ENCODE data around the gene RAB14.

Gene RAB14
- long read RNA-seq, full-length matches to known transcripts = 153 of 171 reads
- long read RNA-seq, partial matches to known transcripts = 5 of 171 reads
- long read RNA-seq, other reads (novel, unspliced or antisense) = 13 of 171 reads

- DNase-seq (ENCODE audit: low read depth in 1 of 2, low spot score in 1 of 2) = peak; percentile 96 to 99
- 0 out of 2 replicates have a peak, but pooled peaks have one; percentile 42 for TF ChIP-seq SPI1 (IDR thresholded peaks at IDR 0.05; ENCODE audit: borderline replicate concordance, low read depth)
- peak; percentile 62; the same call in 1 of the 2 replicates for TF ChIP-seq GABPA (IDR thresholded peaks at IDR 0.05; ENCODE audit: low read depth)
- no peak for TF ChIP-seq REST (IDR thresholded peaks at IDR 0.05; ENCODE audit: insufficient replicate concordance, low read depth)
- TF ChIP-seq POLR2AphosphoS5 (IDR thresholded peaks at IDR 0.05; ENCODE audit: low read depth) = peak; percentile 69
- peak; percentile 43 for TF ChIP-seq CTCF (IDR thresholded peaks at IDR 0.05; ENCODE audit: insufficient read depth, low read length)
- H3K4me3 ChIP-seq (replicated peaks; ENCODE audit: insufficient read depth, low read length) = peak within 1 kb of the TSS; percentile 87
- H3K27me3 ChIP-seq (ENCODE audit: insufficient read depth, poor library complexity, severe bottlenecking) = no peaks in the 10 kb centered on the region
- peak within 1 kb of the TSS; percentile 89 for H3K27ac ChIP-seq (replicated peaks)
Measured at GRCh38 chr9:121201738-121202533, at the start of gene RAB14. RAB14 (minus strand) TSS chr9:121201869; CDS start chr9:121193412, 8,457 bp downstream.

- TF ChIP-seq POLR2AphosphoS5 (IDR thresholded peaks at IDR 0.05; ENCODE audit: low read depth) (no peak), SPI1 (IDR thresholded peaks at IDR 0.05; ENCODE audit: borderline replicate concordance, low read depth) (peak; percentile 99)
- Histone ChIP-seq H3K4me3 (replicated peaks; ENCODE audit: insufficient read depth, low read length) (no peak overlapping the region), H3K27ac (replicated peaks) (peak overlapping the region; percentile 98), H3K27me3 (ENCODE audit: insufficient read depth, poor library complexity, severe bottlenecking) (no peaks in the 10 kb centered on the region)
- DNase-seq (ENCODE audit: low read depth in 1 of 2, low spot score in 1 of 2) = peak; percentile 72 to 95
Measured at GRCh38 chr9:121249563-121249962, 47.9 kb upstream of the RAB14 start.

GRCh38 chr9:121246821-121247561, 45.3 kb upstream of the RAB14 start:
- Histone ChIP-seq H3K27me3 (ENCODE audit: insufficient read depth, poor library complexity, severe bottlenecking) (no peaks in the 10 kb centered on the region), H3K27ac (replicated peaks) (peak overlapping the region; percentile 53), H3K4me3 (replicated peaks; ENCODE audit: insufficient read depth, low read length) (no peak overlapping the region)
- DNase-seq (ENCODE audit: low read depth in 1 of 2, low spot score in 1 of 2) = peak; percentile 44 to 73
- no peak for TF ChIP-seq REST (IDR thresholded peaks at IDR 0.05; ENCODE audit: insufficient replicate concordance, low read depth)
- TF ChIP-seq POLR2AphosphoS5 (IDR thresholded peaks at IDR 0.05; ENCODE audit: low read depth) = 0 out of 2 replicates have a peak, but pooled peaks have one; percentile 21

- no peak overlapping the region for H3K4me3 ChIP-seq (replicated peaks; ENCODE audit: insufficient read depth, low read length)
- no peaks in the 10 kb centered on the region for H3K27me3 ChIP-seq (ENCODE audit: insufficient read depth, poor library complexity, severe bottlenecking)
- DNase-seq (ENCODE audit: low read depth in 1 of 2, low spot score in 1 of 2) = no peak
- TF ChIP-seq SPI1 (IDR thresholded peaks at IDR 0.05; ENCODE audit: borderline replicate concordance, low read depth) (no peak), CTCF (IDR thresholded peaks at IDR 0.05; ENCODE audit: insufficient read depth, low read length) (no peak), REST (IDR thresholded peaks at IDR 0.05; ENCODE audit: insufficient replicate concordance, low read depth) (no peak), GABPA (IDR thresholded peaks at IDR 0.05; ENCODE audit: low read depth) (no peak), POLR2AphosphoS5 (IDR thresholded peaks at IDR 0.05; ENCODE audit: low read depth) (no peak)
- no peak overlapping the region for H3K27ac ChIP-seq (replicated peaks)
Measured at GRCh38 chr9:121242959-121243346, 41.3 kb upstream of the RAB14 start.

Measured in HL-60 (cell line).